ENCODE results near the gene FAM110D. TPM values are rescaled to one million over a fixed set of nuclear protein-coding genes. Genes with fewer than 3 reads are reported as not detected.

FAM110D gene
- total and polyA plus RNA-seq, 2 experiments from 2014 or later, result 0.24 to 0.39 TPM

- TF ChIP-seq ZNF462 (CRISPR knock-in tag; IDR thresholded peaks at IDR 0.05), result no peak
Measured at GRCh38 chr1:26212726-26213125, 53.8 kb downstream of the FAM110D start (continued).

DNA sequence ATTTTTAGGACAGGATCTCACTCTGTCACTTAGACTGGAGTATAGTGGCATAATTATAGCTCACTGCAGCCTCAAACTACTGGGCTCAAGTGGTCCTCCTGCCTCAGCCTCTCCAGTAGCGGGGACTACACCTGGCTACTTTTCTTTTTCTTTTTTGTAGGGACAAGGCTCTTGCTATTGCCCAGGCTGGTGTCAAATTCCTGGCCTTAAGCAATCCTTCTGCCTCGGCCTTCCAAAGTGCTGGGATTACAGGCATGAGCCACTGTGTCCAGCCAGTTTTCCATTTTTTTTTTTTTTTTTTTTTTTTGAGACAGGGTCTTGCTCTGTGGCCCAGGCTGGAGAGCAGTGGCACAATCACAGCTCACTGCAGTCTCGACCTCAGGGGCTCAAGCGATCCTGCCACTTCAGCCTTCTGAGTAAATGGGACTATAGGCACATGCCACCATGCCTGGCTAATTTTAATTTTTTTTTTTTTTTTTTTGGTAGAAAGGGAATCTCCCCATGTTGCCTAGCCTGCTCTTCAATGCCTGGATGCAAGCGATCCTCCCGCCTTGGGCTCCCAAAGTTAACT, 54.5 kb downstream of the FAM110D start:
- H3K27ac ChIP-seq (ENCODE audit: low read depth), result no peak overlapping the region
- Mint-ChIP-seq H3K4me3 (no peak overlapping the region), H3K36me3 (ENCODE audit: low read depth) (no peaks in the 10 kb centered on the region), H3K4me1 (peaks cover 7% of the 10 kb centered on the region; the same call in 2 of the 3 replicates), H3K27ac (no peak overlapping the region), H3K27me3 (ENCODE audit: insufficient read depth, low read depth, poor library complexity) (no peaks in the 10 kb centered on the region), H3K9me3 (no peaks in the 10 kb centered on the region)
- H3K9me2 ChIP-seq (ENCODE audit: insufficient read depth), result no peaks in the 10 kb centered on the region
- H3K4me1 ChIP-seq (ENCODE audit: insufficient read depth), result no peaks in the 10 kb centered on the region
- no peaks in the 10 kb centered on the region for H3F3A ChIP-seq (replicated peaks; ENCODE audit: low read depth)
- ATAC-seq, result no peak
- H3K36me3 ChIP-seq (ENCODE audit: insufficient read depth), result no peaks in the 10 kb centered on the region
- no peak overlapping the region for H3K4me3 ChIP-seq
- H4K20me1 ChIP-seq (replicated peaks; ENCODE audit: insufficient read depth), result no peaks in the 10 kb centered on the region
- no peak overlapping the region for H2AFZ ChIP-seq
- DNase-seq (ENCODE audit: low spot score), result no peak
- no peaks in the 10 kb centered on the region for H3K27me3 ChIP-seq (ENCODE audit: insufficient read depth)
- H3K79me2 ChIP-seq (replicated peaks; ENCODE audit: insufficient read depth), result no peaks in the 10 kb centered on the region
- H3K4me2 ChIP-seq, result no peak overlapping the region
- TF ChIP-seq ZNF114 (CRISPR knock-in tag; IDR thresholded peaks at IDR 0.05) (no peak), CTCF (conservative IDR thresholded peaks at IDR 0.05; ENCODE audit: low read depth in 2 of 2) (no peak), STAT1 (IDR thresholded peaks at IDR 0.05; ENCODE audit: unreplicated experiment) (no peak), NANOG (IDR thresholded peaks at IDR 0.05; ENCODE audit: borderline replicate concordance) (no peak), ETS1 (IDR thresholded peaks at IDR 0.05) (no peak), ZNF331 (CRISPR knock-in tag; IDR thresholded peaks at IDR 0.05; ENCODE audit: low read depth) (no peak), POLR2AphosphoS5 (IDR thresholded peaks at IDR 0.05; ENCODE audit: low read depth) (no peak), EZH2 (IDR thresholded peaks at IDR 0.05; ENCODE audit: low read depth, unreplicated experiment) (no peak), CREB1 (CRISPR knock-in tag; IDR thresholded peaks at IDR 0.05; ENCODE audit: low read depth) (no peak), JUNB (IDR thresholded peaks at IDR 0.05; ENCODE audit: unreplicated experiment) (no peak)
- TF ChIP-seq, protein P1, sequence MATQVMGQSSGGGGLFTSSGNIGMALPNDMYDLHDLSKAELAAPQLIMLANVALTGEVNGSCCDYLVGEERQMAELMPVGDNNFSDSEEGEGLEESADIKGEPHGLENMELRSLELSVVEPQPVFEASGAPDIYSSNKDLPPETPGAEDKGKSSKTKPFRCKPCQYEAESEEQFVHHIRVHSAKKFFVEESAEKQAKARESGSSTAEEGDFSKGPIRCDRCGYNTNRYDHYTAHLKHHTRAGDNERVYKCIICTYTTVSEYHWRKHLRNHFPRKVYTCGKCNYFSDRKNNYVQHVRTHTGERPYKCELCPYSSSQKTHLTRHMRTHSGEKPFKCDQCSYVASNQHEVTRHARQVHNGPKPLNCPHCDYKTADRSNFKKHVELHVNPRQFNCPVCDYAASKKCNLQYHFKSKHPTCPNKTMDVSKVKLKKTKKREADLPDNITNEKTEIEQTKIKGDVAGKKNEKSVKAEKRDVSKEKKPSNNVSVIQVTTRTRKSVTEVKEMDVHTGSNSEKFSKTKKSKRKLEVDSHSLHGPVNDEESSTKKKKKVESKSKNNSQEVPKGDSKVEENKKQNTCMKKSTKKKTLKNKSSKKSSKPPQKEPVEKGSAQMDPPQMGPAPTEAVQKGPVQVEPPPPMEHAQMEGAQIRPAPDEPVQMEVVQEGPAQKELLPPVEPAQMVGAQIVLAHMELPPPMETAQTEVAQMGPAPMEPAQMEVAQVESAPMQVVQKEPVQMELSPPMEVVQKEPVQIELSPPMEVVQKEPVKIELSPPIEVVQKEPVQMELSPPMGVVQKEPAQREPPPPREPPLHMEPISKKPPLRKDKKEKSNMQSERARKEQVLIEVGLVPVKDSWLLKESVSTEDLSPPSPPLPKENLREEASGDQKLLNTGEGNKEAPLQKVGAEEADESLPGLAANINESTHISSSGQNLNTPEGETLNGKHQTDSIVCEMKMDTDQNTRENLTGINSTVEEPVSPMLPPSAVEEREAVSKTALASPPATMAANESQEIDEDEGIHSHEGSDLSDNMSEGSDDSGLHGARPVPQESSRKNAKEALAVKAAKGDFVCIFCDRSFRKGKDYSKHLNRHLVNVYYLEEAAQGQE (IDR thresholded peaks at IDR 0.05; ENCODE audit: unreplicated experiment), result no peak
